Glomerular endothelial cell (primary cell): ENCODE measurements around the gene SPTSSB. TPM values are rescaled to one million over a fixed set of nuclear protein-coding genes. Genes with fewer than 3 reads are reported as not detected.

Experiments
- DNase-seq: peaks from one replicate; pipeline ENCODE4 v3.0.0-alpha.2; 2011; ENCODE audit warnings: low read depth, low spot score; ENCODE audit errors: extremely low read depth
- total RNA-seq: library from RNA; depleted of rRNA; stranded (reverse); fragments of >200 nt; gene quantifications from 2 replicates; pipeline ENCODE4 v1.2.3, GENCODE V29; 2015

Gene SPTSSB
- total RNA-seq, 1 donor from 2014 or later, result not detected

GRCh38 chr3:161393310-161393709 lies 22.0 kb upstream of the SPTSSB start:
- no peak for DNase-seq

- no peak for DNase-seq
These were observed 21.5 kb upstream of the SPTSSB start for GRCh38 chr3:161392853-161393252.

- no peak for DNase-seq
These were observed 18.9 kb upstream of the SPTSSB start for GRCh38 chr3:161390200-161390599.

GRCh38 chr3:161389445-161390035 lies 18.2 kb upstream of the SPTSSB start:
- no peak for DNase-seq

DNA sequence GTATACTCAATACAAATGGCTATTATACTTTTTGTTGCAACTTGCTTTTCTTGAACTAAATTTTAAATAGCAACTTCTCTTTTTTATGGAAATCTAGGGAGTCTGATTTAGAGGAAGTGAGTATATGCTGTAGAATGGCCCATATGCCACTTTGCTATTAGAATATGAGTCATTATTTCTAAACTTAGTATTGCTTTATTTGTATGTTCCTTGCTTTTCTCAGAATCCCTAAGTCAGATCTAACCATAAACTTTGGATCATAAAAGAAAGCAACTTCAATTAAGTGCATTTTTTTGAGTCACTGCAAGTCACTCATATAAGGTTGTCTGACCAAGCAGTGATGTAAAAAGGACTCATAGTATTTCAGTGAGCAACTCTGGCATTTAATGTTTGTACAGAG lies 17.5 kb upstream of the SPTSSB start:
- DNase-seq, result no peak

GRCh38 chr3:161386991-161387770 lies 15.9 kb upstream of the SPTSSB start:
- DNase-seq, result no peak

GRCh38 chr3:161372321-161373260 lies 1.3 kb upstream of the SPTSSB start:
- no peak for DNase-seq

- DNase-seq, result no peak
These were observed 1.8 kb downstream of the SPTSSB start for GRCh38 chr3:161369531-161369930.

DNA sequence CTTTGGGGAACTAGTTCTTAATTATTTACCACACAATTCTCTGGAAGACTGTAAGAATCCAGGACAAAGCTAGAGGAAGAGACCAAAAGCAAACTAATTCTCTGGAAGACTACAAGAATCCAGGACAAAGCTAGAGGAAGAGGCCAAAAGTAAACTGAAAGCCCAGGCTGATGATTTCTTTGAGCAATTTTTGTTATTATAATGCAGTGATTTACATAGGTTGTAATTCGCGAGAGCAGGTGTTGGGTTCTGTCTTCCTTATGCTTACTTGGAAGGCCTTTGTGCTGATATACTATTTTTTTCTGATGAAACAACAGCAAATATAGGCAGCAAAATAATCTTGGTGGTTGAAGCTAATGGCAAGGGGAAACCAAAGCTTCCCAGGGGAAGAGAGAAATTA lies 5.2 kb downstream of the SPTSSB start:
- DNase-seq, result no peak

DNA sequence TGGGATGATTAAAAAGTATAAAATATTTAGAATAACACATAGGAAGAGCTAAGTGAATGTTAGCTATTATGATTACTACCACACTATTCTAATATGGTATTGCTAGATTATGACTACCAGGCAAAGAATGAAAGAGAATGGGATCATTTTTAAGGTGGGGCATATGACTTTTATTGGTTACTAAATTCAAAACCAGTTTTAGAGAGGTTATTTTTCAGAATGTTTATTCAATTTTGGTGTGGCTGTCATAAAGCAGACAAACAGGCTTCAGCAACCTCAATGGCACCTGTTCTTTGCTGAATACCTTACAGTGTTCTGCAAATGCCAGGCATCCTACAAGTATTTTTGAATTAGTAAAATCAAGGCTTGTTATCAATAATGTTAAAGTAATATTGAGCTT lies 12.8 kb downstream of the SPTSSB start:
- DNase-seq, result no peak

- DNase-seq, result no peak
These were observed 15.0 kb downstream of the SPTSSB start for GRCh38 chr3:161356287-161356686.

DNA sequence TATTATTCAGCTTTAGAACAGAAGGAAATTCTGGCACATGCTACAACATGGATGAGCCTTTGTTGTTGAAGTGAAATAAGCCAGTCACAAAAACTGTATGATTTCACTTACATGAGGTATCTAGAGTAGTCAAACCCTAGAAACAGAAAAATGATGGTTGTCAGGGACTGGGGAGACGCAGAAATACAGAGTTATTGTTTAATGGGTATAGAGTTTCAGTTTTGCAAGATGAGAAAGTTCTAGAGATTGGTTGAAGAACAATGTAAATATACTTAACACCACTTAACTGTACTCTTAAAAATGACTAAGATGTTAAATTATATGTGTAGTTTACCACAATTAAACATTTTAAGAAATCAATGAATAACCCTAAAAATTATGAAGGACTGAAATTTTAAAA lies 15.8 kb downstream of the SPTSSB start:
- DNase-seq, result no peak

DNA sequence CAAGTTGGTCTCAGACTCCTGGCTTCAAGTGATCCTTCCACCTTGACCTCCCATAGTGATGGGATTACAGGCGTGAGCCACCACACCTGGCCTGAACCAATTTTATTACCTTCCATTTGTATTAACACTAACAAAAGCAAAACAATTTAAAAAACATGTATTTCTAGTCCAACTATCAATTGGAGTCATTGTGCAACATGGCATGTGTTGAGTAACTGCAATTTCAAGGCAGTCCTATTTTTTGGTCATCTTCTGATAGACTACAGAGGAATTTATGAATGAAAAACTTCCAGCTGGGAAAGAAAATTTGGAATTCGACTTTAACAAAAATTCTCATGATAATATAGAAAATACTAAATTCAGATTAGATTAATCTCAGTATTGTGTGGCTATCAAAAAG lies 16.8 kb downstream of the SPTSSB start:
- no peak for DNase-seq

- no peak for DNase-seq
These were observed 20.0 kb downstream of the SPTSSB start for GRCh38 chr3:161351330-161351729.

- no peak for DNase-seq
These were observed 20.4 kb downstream of the SPTSSB start for GRCh38 chr3:161350916-161351315.

DNA sequence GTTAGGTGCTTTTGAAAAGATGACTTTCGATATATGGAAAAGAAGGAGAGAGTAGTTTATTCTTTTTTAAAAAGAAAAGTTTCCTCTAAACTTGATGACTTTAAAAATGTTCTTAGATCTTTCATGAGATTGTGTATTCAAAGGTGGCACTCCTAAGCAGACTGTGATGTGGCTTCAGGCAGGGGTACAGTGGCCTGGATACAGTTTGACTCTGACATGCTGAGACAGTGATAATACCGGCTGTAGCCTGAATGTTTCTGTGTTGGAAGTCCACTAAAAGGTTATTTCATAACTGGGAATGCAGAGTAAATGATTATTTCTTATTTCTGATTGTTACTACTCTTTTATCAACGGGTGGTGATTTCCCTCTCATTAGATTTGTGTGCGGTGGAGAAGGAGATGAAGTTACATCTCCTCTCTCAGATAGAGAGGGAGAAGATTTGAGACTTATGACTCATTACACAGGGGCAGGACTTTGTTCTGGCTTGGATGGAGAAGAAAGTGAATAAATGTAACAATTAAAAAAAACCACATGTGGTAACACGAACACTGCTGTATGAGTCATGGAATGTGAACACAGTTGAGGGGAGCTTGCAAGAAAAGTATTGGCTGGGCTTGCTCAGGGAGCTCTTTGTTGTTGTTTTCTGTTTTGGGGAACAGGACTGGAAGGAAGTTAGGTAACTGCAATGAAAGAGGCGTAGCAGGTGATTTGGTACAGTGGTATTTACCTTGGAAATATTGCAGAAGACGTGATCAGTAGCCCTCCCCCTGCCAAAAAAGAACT lies 21.6 kb downstream of the SPTSSB start:
- DNase-seq, result no peak

- no peak for DNase-seq
These were observed 22.4 kb downstream of the SPTSSB start for GRCh38 chr3:161348796-161349400.

DNA sequence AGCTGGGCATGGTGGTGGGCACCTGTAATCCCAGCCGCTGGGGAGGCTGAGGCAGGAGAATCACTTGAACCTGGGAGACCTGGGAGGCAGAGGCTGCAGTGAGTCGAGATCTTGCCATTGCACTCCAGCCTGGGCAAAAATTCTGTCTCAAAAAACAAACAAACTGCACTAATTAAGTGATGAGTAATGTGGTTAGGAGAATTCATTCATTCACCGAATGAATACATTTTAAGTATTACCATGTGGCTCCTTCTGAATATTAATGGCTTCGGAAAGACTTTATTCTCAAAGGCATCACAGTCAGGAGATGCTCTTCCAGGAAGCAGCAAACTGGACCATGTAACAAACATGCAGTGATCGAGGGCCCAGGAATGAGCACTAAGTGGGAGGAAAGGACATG lies 23.6 kb downstream of the SPTSSB start:
- no peak for DNase-seq

GRCh38 chr3:161345023-161345422 lies 26.3 kb downstream of the SPTSSB start:
- no peak for DNase-seq

- no peak for DNase-seq
These were observed 27.3 kb downstream of the SPTSSB start for GRCh38 chr3:161343986-161344385.
